GM12892 (cell line): ENCODE measurements around the gene OBSCN.

ENCODE experiments used
- POLR2A ChIP-seq: IDR thresholded peaks from 2 replicates; pipeline ENCODE4 v1.6.1; 2011; ENCODE audit warnings: low read depth, low read length, control low read depth
- POLR2AphosphoS5 ChIP-seq: IDR thresholded peaks from 2 replicates; pipeline ENCODE4 v1.6.1; 2011; ENCODE audit warnings: low read depth, low read length, control low read depth

GRCh38 chr1:228206582-228207351, 1.1 kb upstream of the OBSCN start:
- TF ChIP-seq POLR2A = no peak
- no peak for TF ChIP-seq POLR2AphosphoS5
